Muscle of leg (tissue), 11 donors: ENCODE measurements around the gene POLD4. TPM values are rescaled to one million over a fixed set of nuclear protein-coding genes. Genes with fewer than 3 reads are reported as not detected.

Experiments used
- DNase-seq: peaks from one replicate; pipeline ENCODE4 v3.0.0; 2013
- H3K27ac ChIP-seq: one replicate; pipeline ENCODE4 v1.5.1; 2013; ENCODE audit warnings: mild to moderate bottlenecking, low read length, control low read depth
- H3K27me3 ChIP-seq: one replicate; pipeline ENCODE4 v1.6.1; 2013; ENCODE audit warnings: low read length; ENCODE audit not compliant: control insufficient read depth, insufficient read depth
- H3K36me3 ChIP-seq: one replicate; pipeline ENCODE4 v1.6.1; 2013; ENCODE audit warnings: low read length; ENCODE audit not compliant: control insufficient read depth, insufficient read depth
- H3K4me1 ChIP-seq: one replicate; pipeline ENCODE4 v1.6.1; 2013; ENCODE audit warnings: low read length; ENCODE audit not compliant: control insufficient read depth, insufficient read depth
- H3K4me3 ChIP-seq: one replicate; pipeline ENCODE4 v1.5.1; 2013; ENCODE audit warnings: low read length, control low read depth
- H3K9me3 ChIP-seq: replicated peaks from 2 replicates; pipeline ENCODE4 v1.6.1; 2013; ENCODE audit warnings: low read depth, low read length; ENCODE audit not compliant: control insufficient read depth
- WGBS: methylation state at CpG from one replicate; pipeline ENCODE4 v1.1.5; 2013; ENCODE audit warnings: missing lambda C conversion rate; ENCODE audit not compliant: insufficient coverage; 5-methylcytosine and 5-hydroxymethylcytosine counted together
- polyA plus RNA-seq, 8 donors: library from polyadenylated mRNA; unstranded; fragments of 120-200 nt; gene quantifications; one replicate each; pipeline versions ENCODE4 v1.2.1 to v1.2.3, GENCODE V29; 2013; ENCODE audit warnings: inconsistent platforms in 1 of 8, low replicate concordance in 1 of 8; ENCODE audit not compliant: insufficient read length in 8 of 8, insufficient read depth in 1 of 8
- total RNA-seq: library from RNA; stranded (reverse); fragments of 120-200 nt; gene quantifications from one replicate; pipeline ENCODE4 v1.2.4, GENCODE V29; 2013

The POLD4 gene
- total and polyA plus RNA-seq, 9 donors, result 24.6 to 53.6 (median 32.7) TPM

- DNase-seq, result no peak
- under 1% methylated on average over 47 of the region's 53 CpGs for WGBS
- H3K9me3 ChIP-seq, result no peaks in the 10 kb centered on the region
- peak overlapping the region; percentile 97 for H3K27ac ChIP-seq
- peaks cover 7% of the 10 kb centered on the region for H3K4me1 ChIP-seq
- no peaks in the 10 kb centered on the region for H3K27me3 ChIP-seq
- no peaks in the 10 kb centered on the region for H3K36me3 ChIP-seq
- peak overlapping the region; percentile 92 for H3K4me3 ChIP-seq
Observed at GRCh38 chr11:67317888-67318555, 35.3 kb downstream of the POLD4 start.

- Histone ChIP-seq H3K27me3 (no peaks in the 10 kb centered on the region), H3K27ac (peak overlapping the region; percentile 97), H3K4me3 (peak overlapping the region; percentile 92), H3K4me1 (peaks cover 7% of the 10 kb centered on the region), H3K9me3 (no peaks in the 10 kb centered on the region), H3K36me3 (no peaks in the 10 kb centered on the region)
- peak; percentile 98 for DNase-seq
- under 1% methylated on average over 53 of the region's 55 CpGs for WGBS
Observed at GRCh38 chr11:67317205-67317887, 36.0 kb downstream of the POLD4 start.

GRCh38 chr11:67316882-67317204 is 36.5 kb downstream of the POLD4 start:
- H3K27ac ChIP-seq, result peak overlapping the region; percentile 97
- no peaks in the 10 kb centered on the region for H3K36me3 ChIP-seq
- 0% methylated on average over 1 of the region's 10 CpGs for WGBS
- H3K4me3 ChIP-seq, result peak overlapping the region; percentile 92
- H3K4me1 ChIP-seq, result peaks cover 7% of the 10 kb centered on the region
- H3K27me3 ChIP-seq, result no peaks in the 10 kb centered on the region
- no peaks in the 10 kb centered on the region for H3K9me3 ChIP-seq
- no peak for DNase-seq

GRCh38 chr11:67315325-67315909 is 37.9 kb downstream of the POLD4 start:
- Histone ChIP-seq H3K4me3 (no peak overlapping the region), H3K27me3 (no peaks in the 10 kb centered on the region), H3K36me3 (peaks cover 4% of the 10 kb centered on the region), H3K27ac (no peak overlapping the region), H3K4me1 (peaks cover 7% of the 10 kb centered on the region), H3K9me3 (no peaks in the 10 kb centered on the region)
- WGBS, result 92% methylated on average over 2 of the region's 9 CpGs
- no peak for DNase-seq

- no peak for DNase-seq
- 82% methylated on average over 2 of the region's 2 CpGs for WGBS
- H3K4me1 ChIP-seq, result peaks cover 7% of the 10 kb centered on the region
- no peaks in the 10 kb centered on the region for H3K27me3 ChIP-seq
- H3K4me3 ChIP-seq, result no peak overlapping the region
- no peaks in the 10 kb centered on the region for H3K9me3 ChIP-seq
- H3K36me3 ChIP-seq, result peaks cover 16% of the 10 kb centered on the region
- no peak overlapping the region for H3K27ac ChIP-seq
Observed at GRCh38 chr11:67314218-67314617, 39.1 kb downstream of the POLD4 start.

GRCh38 chr11:67313125-67313890 is 40.0 kb downstream of the POLD4 start:
- Histone ChIP-seq H3K27me3 (no peaks in the 10 kb centered on the region), H3K9me3 (no peaks in the 10 kb centered on the region), H3K36me3 (peaks cover 22% of the 10 kb centered on the region), H3K4me1 (peaks cover 5% of the 10 kb centered on the region), H3K27ac (no peak overlapping the region), H3K4me3 (no peak overlapping the region)
- no peak for DNase-seq
- 89% methylated on average over 9 of the region's 11 CpGs for WGBS

GRCh38 chr11:67312187-67313021 is 40.9 kb downstream of the POLD4 start:
- whole genome bisulfite sequencing, result 75% methylated on average over 15 of the region's 22 CpGs

GRCh38 chr11:67311556-67312082 is 41.7 kb downstream of the POLD4 start:
- H3K4me3 ChIP-seq, result no peak overlapping the region
- WGBS, result 78% methylated on average over 10 of the region's 15 CpGs
- H3K9me3 ChIP-seq, result no peaks in the 10 kb centered on the region
- H3K27ac ChIP-seq, result no peak overlapping the region
- DNase-seq, result no peak
- H3K27me3 ChIP-seq, result no peaks in the 10 kb centered on the region
- H3K4me1 ChIP-seq, result peaks cover 6% of the 10 kb centered on the region
- H3K36me3 ChIP-seq, result peaks cover 35% of the 10 kb centered on the region

More at GRCh38 chr11:67312187-67313021, 40.9 kb downstream of the POLD4 start:
- H3K4me1 ChIP-seq, result peaks cover 6% of the 10 kb centered on the region
- H3K27ac ChIP-seq, result no peak overlapping the region
- H3K27me3 ChIP-seq, result no peaks in the 10 kb centered on the region
- no peak for DNase-seq
- H3K36me3 ChIP-seq, result peaks cover 28% of the 10 kb centered on the region
- H3K4me3 ChIP-seq, result no peak overlapping the region
- H3K9me3 ChIP-seq, result no peaks in the 10 kb centered on the region

GRCh38 chr11:67311051-67311555 is 42.2 kb downstream of the POLD4 start:
- peaks cover 6% of the 10 kb centered on the region for H3K4me1 ChIP-seq
- H3K27ac ChIP-seq, result no peak overlapping the region
- no peak for DNase-seq
- H3K27me3 ChIP-seq, result no peaks in the 10 kb centered on the region
- no peak overlapping the region for H3K4me3 ChIP-seq
- WGBS, result 84% methylated on average over 18 of the region's 18 CpGs
- H3K9me3 ChIP-seq, result no peaks in the 10 kb centered on the region
- H3K36me3 ChIP-seq, result peaks cover 37% of the 10 kb centered on the region
